ENCODE measurements around the gene TELO2.

TELO2 gene

GRCh38 chr16:1492923-1493745 is at the start of gene TELO2:
Gene TELO2, plus strand, starts transcription at chr16:1493360. Its CDS starts 922 bp downstream, at chr16:1494282.
- peak; percentile 46 for DNase-seq

- DNase-seq = no peak
These were observed 49.7 kb upstream of the TELO2 start for GRCh38 chr16:1443403-1443973.

GRCh38 chr16:1443980-1444729 is 49.0 kb upstream of the TELO2 start, which contains the start of gene CCDC154:
Gene CCDC154, minus strand, starts transcription at chr16:1444556. Its CDS starts 234 bp downstream, at chr16:1444322.
- no peak for DNase-seq

GRCh38 chr16:1444730-1445517 is 48.2 kb upstream of the TELO2 start:
- DNase-seq = no peak

GRCh38 chr16:1445518-1446203 is 47.5 kb upstream of the TELO2 start:
- no peak for DNase-seq

GRCh38 chr16:1446296-1447080 is 46.7 kb upstream of the TELO2 start:
- DNase-seq = no peak

- no peak for DNase-seq
These were observed 45.2 kb upstream of the TELO2 start for GRCh38 chr16:1447965-1448364.

GRCh38 chr16:1448536-1449116 is 44.5 kb upstream of the TELO2 start:
- no peak for DNase-seq

GRCh38 chr16:1449201-1449788 is 43.9 kb upstream of the TELO2 start:
- DNase-seq = no peak

- DNase-seq = no peak
These were observed 42.9 kb upstream of the TELO2 start for GRCh38 chr16:1450218-1450617.

- DNase-seq = no peak
These were observed 42.3 kb upstream of the TELO2 start for GRCh38 chr16:1450841-1451240.

GRCh38 chr16:1451702-1452392 is 41.3 kb upstream of the TELO2 start:
- DNase-seq = no peak

GRCh38 chr16:1452530-1452929 is 40.6 kb upstream of the TELO2 start:
- DNase-seq = no peak

GRCh38 chr16:1453316-1453715 is 39.8 kb upstream of the TELO2 start:
- no peak for DNase-seq

- no peak for DNase-seq
These were observed 38.6 kb upstream of the TELO2 start for GRCh38 chr16:1454561-1454960.

GRCh38 chr16:1455190-1456171 is 37.7 kb upstream of the TELO2 start:
- DNase-seq = no peak

GRCh38 chr16:1456951-1457350 is 36.2 kb upstream of the TELO2 start:
- no peak for DNase-seq

GRCh38 chr16:1457489-1458245 is 35.5 kb upstream of the TELO2 start:
- no peak for DNase-seq

All from NCI-H774 (cell line).